ENCODE results near the gene XIRP2. TPM values are rescaled to one million over a fixed set of nuclear protein-coding genes. Genes with fewer than 3 reads are reported as not detected.

The XIRP2 gene
- total and polyA plus RNA-seq, 2 of the 13 experiments (the other 11 are each of a cell fraction or from before 2014, with no cell fraction given), result 0.04 to 0.05 TPM

DNA sequence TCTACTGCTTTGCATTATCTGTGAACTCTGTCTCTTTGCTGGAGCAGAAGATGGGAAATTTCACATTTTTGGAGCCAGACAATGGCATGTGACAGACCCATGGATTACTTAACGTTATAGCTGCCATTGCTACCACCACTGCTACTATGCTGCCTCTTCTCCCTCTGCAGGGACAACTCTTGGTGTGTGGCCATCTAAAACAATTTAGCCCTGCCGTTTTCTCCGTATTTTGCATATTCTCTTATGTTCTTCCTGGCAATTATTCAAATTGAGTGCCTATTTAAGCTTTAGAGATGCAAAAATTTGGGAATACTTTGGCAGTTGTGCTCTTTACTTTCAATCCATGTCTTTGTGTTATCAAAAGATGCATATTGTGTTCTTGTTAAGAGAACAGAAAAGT lies 386.8 kb downstream of the XIRP2 start:
- no peaks in the 10 kb centered on the region for H3K27me3 ChIP-seq (ENCODE audit: control insufficient read depth in 1 of 2, insufficient read depth in 2 of 2, low read length in 2 of 2)
- no peaks in the 10 kb centered on the region for H3K36me3 ChIP-seq (replicated peaks in 1 of 2; ENCODE audit: control insufficient read depth in 1 of 2, insufficient read depth in 2 of 2, low read length in 2 of 2)
- WGBS (ENCODE audit: low lambda C conversion rate), result 1% methylated on average over 3 of the region's 3 CpGs
- no peak for TF ChIP-seq SNAPC2 (CRISPR knock-in tag; IDR thresholded peaks at IDR 0.05)
- TF ChIP-seq, protein P1, sequence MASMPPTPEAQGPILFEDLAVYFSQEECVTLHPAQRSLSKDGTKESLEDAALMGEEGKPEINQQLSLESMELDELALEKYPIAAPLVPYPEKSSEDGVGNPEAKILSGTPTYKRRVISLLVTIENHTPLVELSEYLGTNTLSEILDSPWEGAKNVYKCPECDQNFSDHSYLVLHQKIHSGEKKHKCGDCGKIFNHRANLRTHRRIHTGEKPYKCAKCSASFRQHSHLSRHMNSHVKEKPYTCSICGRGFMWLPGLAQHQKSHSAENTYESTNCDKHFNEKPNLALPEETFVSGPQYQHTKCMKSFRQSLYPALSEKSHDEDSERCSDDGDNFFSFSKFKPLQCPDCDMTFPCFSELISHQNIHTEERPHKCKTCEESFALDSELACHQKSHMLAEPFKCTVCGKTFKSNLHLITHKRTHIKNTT (CRISPR knock-in tag; IDR thresholded peaks at IDR 0.05), result no peak
- TF ChIP-seq SAP130 (CRISPR knock-in tag; IDR thresholded peaks at IDR 0.05; ENCODE audit: low read depth), result no peak
- no peak for TF ChIP-seq SATB2 (CRISPR knock-in tag; IDR thresholded peaks at IDR 0.05)
- TF ChIP-seq ZSCAN25 (CRISPR knock-in tag; IDR thresholded peaks at IDR 0.05), result no peak
- no peak for TF ChIP-seq SRF (IDR thresholded peaks at IDR 0.05; ENCODE audit: low read depth, low read length)
- TF ChIP-seq ZNF629 (CRISPR knock-in tag; conservative IDR thresholded peaks at IDR 0.05), result no peak
- TF ChIP-seq, protein P2, sequence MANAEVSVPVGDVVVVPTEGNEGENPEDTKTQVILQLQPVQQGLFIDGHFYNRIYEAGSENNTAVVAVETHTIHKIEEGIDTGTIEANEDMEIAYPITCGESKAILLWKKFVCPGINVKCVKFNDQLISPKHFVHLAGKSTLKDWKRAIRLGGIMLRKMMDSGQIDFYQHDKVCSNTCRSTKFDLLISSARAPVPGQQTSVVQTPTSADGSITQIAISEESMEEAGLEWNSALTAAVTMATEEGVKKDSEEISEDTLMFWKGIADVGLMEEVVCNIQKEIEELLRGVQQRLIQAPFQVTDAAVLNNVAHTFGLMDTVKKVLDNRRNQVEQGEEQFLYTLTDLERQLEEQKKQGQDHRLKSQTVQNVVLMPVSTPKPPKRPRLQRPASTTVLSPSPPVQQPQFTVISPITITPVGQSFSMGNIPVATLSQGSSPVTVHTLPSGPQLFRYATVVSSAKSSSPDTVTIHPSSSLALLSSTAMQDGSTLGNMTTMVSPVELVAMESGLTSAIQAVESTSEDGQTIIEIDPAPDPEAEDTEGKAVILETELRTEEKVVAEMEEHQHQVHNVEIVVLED (CRISPR knock-in tag; IDR thresholded peaks at IDR 0.05; ENCODE audit: borderline replicate concordance), result no peak
- no peak for TF ChIP-seq ZNF720 (CRISPR knock-in tag; IDR thresholded peaks at IDR 0.05)
- TF ChIP-seq ZNF224 (CRISPR knock-in tag; IDR thresholded peaks at IDR 0.05), result no peak
- TF ChIP-seq, protein P3, sequence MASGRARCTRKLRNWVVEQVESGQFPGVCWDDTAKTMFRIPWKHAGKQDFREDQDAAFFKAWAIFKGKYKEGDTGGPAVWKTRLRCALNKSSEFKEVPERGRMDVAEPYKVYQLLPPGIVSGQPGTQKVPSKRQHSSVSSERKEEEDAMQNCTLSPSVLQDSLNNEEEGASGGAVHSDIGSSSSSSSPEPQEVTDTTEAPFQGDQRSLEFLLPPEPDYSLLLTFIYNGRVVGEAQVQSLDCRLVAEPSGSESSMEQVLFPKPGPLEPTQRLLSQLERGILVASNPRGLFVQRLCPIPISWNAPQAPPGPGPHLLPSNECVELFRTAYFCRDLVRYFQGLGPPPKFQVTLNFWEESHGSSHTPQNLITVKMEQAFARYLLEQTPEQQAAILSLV (CRISPR knock-in tag; IDR thresholded peaks at IDR 0.05; ENCODE audit: borderline replicate concordance), result no peak
- TF ChIP-seq, protein P4, sequence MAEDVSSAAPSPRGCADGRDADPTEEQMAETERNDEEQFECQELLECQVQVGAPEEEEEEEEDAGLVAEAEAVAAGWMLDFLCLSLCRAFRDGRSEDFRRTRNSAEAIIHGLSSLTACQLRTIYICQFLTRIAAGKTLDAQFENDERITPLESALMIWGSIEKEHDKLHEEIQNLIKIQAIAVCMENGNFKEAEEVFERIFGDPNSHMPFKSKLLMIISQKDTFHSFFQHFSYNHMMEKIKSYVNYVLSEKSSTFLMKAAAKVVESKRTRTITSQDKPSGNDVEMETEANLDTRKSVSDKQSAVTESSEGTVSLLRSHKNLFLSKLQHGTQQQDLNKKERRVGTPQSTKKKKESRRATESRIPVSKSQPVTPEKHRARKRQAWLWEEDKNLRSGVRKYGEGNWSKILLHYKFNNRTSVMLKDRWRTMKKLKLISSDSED (CRISPR knock-in tag; IDR thresholded peaks at IDR 0.05), result no peak
- TF ChIP-seq, protein P5, sequence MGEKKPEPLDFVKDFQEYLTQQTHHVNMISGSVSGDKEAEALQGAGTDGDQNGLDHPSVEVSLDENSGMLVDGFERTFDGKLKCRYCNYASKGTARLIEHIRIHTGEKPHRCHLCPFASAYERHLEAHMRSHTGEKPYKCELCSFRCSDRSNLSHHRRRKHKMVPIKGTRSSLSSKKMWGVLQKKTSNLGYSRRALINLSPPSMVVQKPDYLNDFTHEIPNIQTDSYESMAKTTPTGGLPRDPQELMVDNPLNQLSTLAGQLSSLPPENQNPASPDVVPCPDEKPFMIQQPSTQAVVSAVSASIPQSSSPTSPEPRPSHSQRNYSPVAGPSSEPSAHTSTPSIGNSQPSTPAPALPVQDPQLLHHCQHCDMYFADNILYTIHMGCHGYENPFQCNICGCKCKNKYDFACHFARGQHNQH (CRISPR knock-in tag; IDR thresholded peaks at IDR 0.05), result no peak
- TF ChIP-seq, protein P6, sequence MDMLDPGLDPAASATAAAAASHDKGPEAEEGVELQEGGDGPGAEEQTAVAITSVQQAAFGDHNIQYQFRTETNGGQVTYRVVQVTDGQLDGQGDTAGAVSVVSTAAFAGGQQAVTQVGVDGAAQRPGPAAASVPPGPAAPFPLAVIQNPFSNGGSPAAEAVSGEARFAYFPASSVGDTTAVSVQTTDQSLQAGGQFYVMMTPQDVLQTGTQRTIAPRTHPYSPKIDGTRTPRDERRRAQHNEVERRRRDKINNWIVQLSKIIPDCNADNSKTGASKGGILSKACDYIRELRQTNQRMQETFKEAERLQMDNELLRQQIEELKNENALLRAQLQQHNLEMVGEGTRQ (IDR thresholded peaks at IDR 0.05; ENCODE audit: low read depth, low read length), result no peak
- TF ChIP-seq, protein P6 (CRISPR knock-in tag; IDR thresholded peaks at IDR 0.05; ENCODE audit: borderline replicate concordance), result no peak
- TF ChIP-seq SRSF4 (IDR thresholded peaks at IDR 0.05; ENCODE audit: low read depth, low read length, poor library complexity, severe bottlenecking), result no peak
- no peak for TF ChIP-seq PRMT3 (CRISPR knock-in tag; IDR thresholded peaks at IDR 0.05; ENCODE audit: borderline replicate concordance, low read depth)
- BruUV-seq (replicated peaks), result no TSS peak
- in situ Hi-C loops (cut with HindIII; ENCODE audit: extremely low pct_ligation_motif_present, low pct_unique_long_range_greater_than_20kb), result no loop called here
- FAIRE-seq (no peak), ATAC-seq (no peak), DNase-seq (ENCODE audit: low spot score) (no peak)
- H2AFZ ChIP-seq (ENCODE audit: low read length), result no peak overlapping the region
- no peak overlapping the region for H3K9ac ChIP-seq (ENCODE audit: insufficient read depth, low read depth, low read length)
- H3K4me1 ChIP-seq (ENCODE audit: insufficient read depth, low read length), result no peaks in the 10 kb centered on the region
- no peak overlapping the region for H3K27ac ChIP-seq (ENCODE audit: extremely low read length, insufficient read depth, low read length)
- H3K4me2 ChIP-seq (ENCODE audit: low read depth, low read length), result no peak overlapping the region
- ChIA-PET POLR2A (no interaction called here), CTCF (ENCODE audit: low intra/inter-chr PET ratio, low total read pairs) (no interaction called here)
- no peaks in the 10 kb centered on the region for H3K79me2 ChIP-seq (ENCODE audit: insufficient read depth, low read length)
- intact Hi-C loops (cut with micrococcal nuclease; ENCODE audit: unreplicated experiment), result no loop called here
- H3K4me3 ChIP-seq (replicated peaks in 1 of 3; ENCODE audit: insufficient read depth in 1 of 3, low read depth in 2 of 3, low read length in 3 of 3), result no peak overlapping the region
- no peaks in the 10 kb centered on the region for H3K9me3 ChIP-seq (ENCODE audit: low read length)
- no peaks in the 10 kb centered on the region for H4K20me1 ChIP-seq (ENCODE audit: insufficient read depth, low read length)
